T-helper 1 cell treated with Interleukin-12 subunit alpha and Interleukin-12 subunit beta and Interleukin-4 antibody, amounts not matched to agents 30 μg/mL and 1 μg/mL, for 36 hours (primary cell): ENCODE data around the gene WNT5B.

Source experiments
- H3K27ac Mint-ChIP-seq: one replicate; pipeline ENCODE4 v1.8.0; 2021; ENCODE audit warnings: mild to moderate bottlenecking, mixed read lengths
- H3K27me3 Mint-ChIP-seq: one replicate; pipeline ENCODE4 v1.8.0; 2021; ENCODE audit warnings: low read depth, mixed read lengths
- H3K36me3 Mint-ChIP-seq: one replicate; pipeline ENCODE4 v1.8.0; 2021; ENCODE audit warnings: low read depth, mixed read lengths
- H3K4me1 Mint-ChIP-seq: one replicate; pipeline ENCODE4 v1.8.0; 2021; ENCODE audit warnings: low read depth, mixed read lengths
- H3K4me3 Mint-ChIP-seq: one replicate; pipeline ENCODE4 v1.8.0; 2021; ENCODE audit warnings: mild to moderate bottlenecking, moderate library complexity, mixed read lengths
- H3K9me3 Mint-ChIP-seq: one replicate; pipeline ENCODE4 v1.8.0; 2021; ENCODE audit warnings: mixed read lengths

The WNT5B gene

GRCh38 chr12:1645819-1646218 is 16.8 kb downstream of the WNT5B start:
- no peaks in the 10 kb centered on the region for H3K9me3 Mint-ChIP-seq
- H3K4me3 Mint-ChIP-seq, result no peak overlapping the region
- no peak overlapping the region for H3K27ac Mint-ChIP-seq
- peaks cover 5% of the 10 kb centered on the region for H3K4me1 Mint-ChIP-seq
- peaks cover 41% of the 10 kb centered on the region for H3K27me3 Mint-ChIP-seq
- H3K36me3 Mint-ChIP-seq, result no peaks in the 10 kb centered on the region

GRCh38 chr12:1646569-1647284 is 17.7 kb downstream of the WNT5B start:
- Mint-ChIP-seq H3K36me3 (no peaks in the 10 kb centered on the region), H3K27ac (no peak overlapping the region), H3K4me3 (no peak overlapping the region), H3K27me3 (peaks cover 45% of the 10 kb centered on the region), H3K9me3 (no peaks in the 10 kb centered on the region), H3K4me1 (peaks cover 5% of the 10 kb centered on the region)

- H3K4me3 Mint-ChIP-seq, result no peak overlapping the region
- no peak overlapping the region for H3K27ac Mint-ChIP-seq
- peaks cover 43% of the 10 kb centered on the region for H3K27me3 Mint-ChIP-seq
- peaks cover 5% of the 10 kb centered on the region for H3K4me1 Mint-ChIP-seq
- no peaks in the 10 kb centered on the region for H3K9me3 Mint-ChIP-seq
- H3K36me3 Mint-ChIP-seq, result no peaks in the 10 kb centered on the region
Measured at GRCh38 chr12:1647285-1647669, 18.2 kb downstream of the WNT5B start.

GRCh38 chr12:1650260-1650977 is 21.4 kb downstream of the WNT5B start:
- Mint-ChIP-seq H3K27ac (no peak overlapping the region), H3K36me3 (no peaks in the 10 kb centered on the region), H3K4me3 (no peak overlapping the region), H3K27me3 (peaks cover 48% of the 10 kb centered on the region), H3K9me3 (no peaks in the 10 kb centered on the region), H3K4me1 (peaks cover 5% of the 10 kb centered on the region)

- Mint-ChIP-seq H3K27ac (no peak overlapping the region), H3K27me3 (peaks cover 51% of the 10 kb centered on the region), H3K4me3 (no peak overlapping the region), H3K36me3 (no peaks in the 10 kb centered on the region), H3K4me1 (peaks cover 2% of the 10 kb centered on the region), H3K9me3 (no peaks in the 10 kb centered on the region)
Measured at GRCh38 chr12:1650978-1651361, 21.9 kb downstream of the WNT5B start.

GRCh38 chr12:1651946-1652345 is 22.9 kb downstream of the WNT5B start:
- Mint-ChIP-seq H3K9me3 (no peaks in the 10 kb centered on the region), H3K4me3 (no peak overlapping the region), H3K27me3 (peaks cover 53% of the 10 kb centered on the region), H3K4me1 (peaks cover 2% of the 10 kb centered on the region), H3K36me3 (no peaks in the 10 kb centered on the region), H3K27ac (no peak overlapping the region)

- Mint-ChIP-seq H3K27me3 (peaks cover 23% of the 10 kb centered on the region), H3K36me3 (no peaks in the 10 kb centered on the region), H3K27ac (no peak overlapping the region), H3K4me1 (peaks cover 4% of the 10 kb centered on the region), H3K9me3 (no peaks in the 10 kb centered on the region), H3K4me3 (no peak overlapping the region)
Measured at GRCh38 chr12:1655225-1655788, 26.3 kb downstream of the WNT5B start.

- no peak overlapping the region for H3K4me3 Mint-ChIP-seq
- H3K9me3 Mint-ChIP-seq, result no peaks in the 10 kb centered on the region
- no peak overlapping the region for H3K27ac Mint-ChIP-seq
- peaks cover 16% of the 10 kb centered on the region for H3K27me3 Mint-ChIP-seq
- no peaks in the 10 kb centered on the region for H3K36me3 Mint-ChIP-seq
- H3K4me1 Mint-ChIP-seq, result peaks cover 7% of the 10 kb centered on the region
Measured at GRCh38 chr12:1656902-1657301, 27.9 kb downstream of the WNT5B start.

GRCh38 chr12:1657688-1658087 is 28.7 kb downstream of the WNT5B start:
- H3K4me3 Mint-ChIP-seq, result no peak overlapping the region

GRCh38 chr12:1660304-1661187 is 31.5 kb downstream of the WNT5B start:
- no peaks in the 10 kb centered on the region for H3K36me3 Mint-ChIP-seq
- no peaks in the 10 kb centered on the region for H3K9me3 Mint-ChIP-seq
- peaks cover 4% of the 10 kb centered on the region for H3K27me3 Mint-ChIP-seq
- H3K4me1 Mint-ChIP-seq, result peaks cover 11% of the 10 kb centered on the region
- H3K4me3 Mint-ChIP-seq, result peak overlapping the region; percentile 18
- peak overlapping the region; percentile 39 for H3K27ac Mint-ChIP-seq

More at GRCh38 chr12:1657688-1658087, 28.7 kb downstream of the WNT5B start:
- Mint-ChIP-seq H3K4me1 (peaks cover 7% of the 10 kb centered on the region), H3K36me3 (no peaks in the 10 kb centered on the region), H3K27me3 (peaks cover 16% of the 10 kb centered on the region), H3K27ac (no peak overlapping the region), H3K9me3 (no peaks in the 10 kb centered on the region)

- Mint-ChIP-seq H3K27ac (peak overlapping the region; percentile 73), H3K27me3 (no peaks in the 10 kb centered on the region), H3K36me3 (no peaks in the 10 kb centered on the region), H3K4me3 (peak overlapping the region; percentile 81), H3K9me3 (no peaks in the 10 kb centered on the region), H3K4me1 (peaks cover 15% of the 10 kb centered on the region)
Measured at GRCh38 chr12:1661553-1662335, 32.7 kb downstream of the WNT5B start.

- Mint-ChIP-seq H3K27ac (peak overlapping the region; percentile 75), H3K4me3 (peak overlapping the region; percentile 83), H3K27me3 (no peaks in the 10 kb centered on the region), H3K9me3 (no peaks in the 10 kb centered on the region), H3K36me3 (no peaks in the 10 kb centered on the region), H3K4me1 (peaks cover 23% of the 10 kb centered on the region)
Measured at GRCh38 chr12:1662761-1663439, 33.9 kb downstream of the WNT5B start.

GRCh38 chr12:1663440-1664132 is 34.6 kb downstream of the WNT5B start:
- Mint-ChIP-seq H3K9me3 (no peaks in the 10 kb centered on the region), H3K4me1 (peaks cover 25% of the 10 kb centered on the region), H3K4me3 (peak overlapping the region; percentile 52), H3K27me3 (no peaks in the 10 kb centered on the region), H3K36me3 (peaks cover 1% of the 10 kb centered on the region), H3K27ac (no peak overlapping the region)
